Chondrocyte (in vitro differentiated cells): ENCODE results near the gene PTPRZ1. TPM values are rescaled to one million over a fixed set of nuclear protein-coding genes. Genes with fewer than 3 reads are reported as not detected.

Experiments used
- DNase-seq: peaks from one replicate; pipeline ENCODE4 v3.0.0; 2021; ENCODE audit warnings: mixed read lengths, low spot score
- H3K27ac Mint-ChIP-seq: one replicate; pipeline ENCODE4 v1.8.0; 2021; ENCODE audit warnings: mild to moderate bottlenecking, moderate library complexity, mixed read lengths; ENCODE audit not compliant: unreplicated experiment
- H3K27me3 Mint-ChIP-seq: 2 replicates; pipeline ENCODE4 v1.8.0; 2021; ENCODE audit warnings: low read depth, mixed read lengths
- H3K36me3 Mint-ChIP-seq: 2 replicates; pipeline ENCODE4 v1.8.0; 2021; ENCODE audit warnings: low read depth, mixed read lengths
- H3K4me1 Mint-ChIP-seq: 2 replicates; pipeline ENCODE4 v1.8.0; 2021; ENCODE audit warnings: low read depth, mild to moderate bottlenecking, mixed read lengths
- H3K4me3 Mint-ChIP-seq: one replicate; pipeline ENCODE4 v1.8.0; 2021; ENCODE audit warnings: mild to moderate bottlenecking, moderate library complexity, mixed read lengths; ENCODE audit not compliant: unreplicated experiment
- H3K9me3 Mint-ChIP-seq: 2 replicates; pipeline ENCODE4 v1.8.0; 2021; ENCODE audit warnings: low read depth, mixed read lengths
- CTCF ChIP-seq: fragments of 200-600 bp; sonication (generic); IDR thresholded peaks from 2 replicates; pipeline ENCODE4 v1.5.0; 2021; ENCODE audit warnings: antibody characterized with exemption, mild to moderate bottlenecking, moderate library complexity
- total RNA-seq: library from RNA; stranded (reverse); gene quantifications from 3 replicates; pipeline ENCODE4 v1.2.1, GENCODE V29; 2021

The PTPRZ1 gene
- total RNA-seq, 1 donor from 2014 or later = 2.0 TPM

GRCh38 chr7:121919986-121920385, 47.0 kb downstream of the PTPRZ1 start:
- no peak for DNase-seq
- Mint-ChIP-seq H3K4me1 (no peaks in the 10 kb centered on the region), H3K9me3 (no peaks in the 10 kb centered on the region), H3K27me3 (peaks cover 6% of the 10 kb centered on the region), H3K36me3 (no peaks in the 10 kb centered on the region), H3K27ac (no peak overlapping the region), H3K4me3 (no peak overlapping the region)
- no peak for TF ChIP-seq CTCF

GRCh38 chr7:121924269-121925186, 51.6 kb downstream of the PTPRZ1 start:
- no peak for DNase-seq
- Mint-ChIP-seq H3K9me3 (no peaks in the 10 kb centered on the region), H3K27ac (no peak overlapping the region), H3K27me3 (peaks cover 2% of the 10 kb centered on the region), H3K36me3 (no peaks in the 10 kb centered on the region), H3K4me1 (no peaks in the 10 kb centered on the region), H3K4me3 (no peak overlapping the region)
- TF ChIP-seq CTCF = no peak

GRCh38 chr7:121931149-121931902, 58.4 kb downstream of the PTPRZ1 start:
- Mint-ChIP-seq H3K27ac (no peak overlapping the region), H3K4me3 (no peak overlapping the region), H3K4me1 (no peaks in the 10 kb centered on the region)

GRCh38 chr7:121932768-121933167, 59.8 kb downstream of the PTPRZ1 start:
- H3K27me3 Mint-ChIP-seq = no peaks in the 10 kb centered on the region
- H3K9me3 Mint-ChIP-seq = no peaks in the 10 kb centered on the region
- DNase-seq = no peak
- no peaks in the 10 kb centered on the region for H3K36me3 Mint-ChIP-seq
- no peaks in the 10 kb centered on the region for H3K4me1 Mint-ChIP-seq
- H3K27ac Mint-ChIP-seq = no peak overlapping the region
- TF ChIP-seq CTCF = no peak
- H3K4me3 Mint-ChIP-seq = no peak overlapping the region

More at GRCh38 chr7:121931149-121931902, 58.4 kb downstream of the PTPRZ1 start:
- H3K36me3 Mint-ChIP-seq = no peaks in the 10 kb centered on the region
- no peaks in the 10 kb centered on the region for H3K27me3 Mint-ChIP-seq
- no peak for DNase-seq
- no peaks in the 10 kb centered on the region for H3K9me3 Mint-ChIP-seq
- TF ChIP-seq CTCF = no peak

- peaks cover 4% of the 10 kb centered on the region for H3K27me3 Mint-ChIP-seq
- H3K27ac Mint-ChIP-seq = no peak overlapping the region
- DNase-seq = no peak
- H3K4me1 Mint-ChIP-seq = no peaks in the 10 kb centered on the region
- no peaks in the 10 kb centered on the region for H3K36me3 Mint-ChIP-seq
- no peak overlapping the region for H3K4me3 Mint-ChIP-seq
- no peak for TF ChIP-seq CTCF
- no peaks in the 10 kb centered on the region for H3K9me3 Mint-ChIP-seq
Observed at GRCh38 chr7:121936951-121937623, 64.1 kb downstream of the PTPRZ1 start.
